Fibroblast of the aortic adventitia (primary cell): ENCODE data around the gene HOXA11. TPM values are rescaled to one million over a fixed set of nuclear protein-coding genes. Genes with fewer than 3 reads are reported as not detected.
A peak's percentile ranks its signal among the peaks of the same experiment; 100 is the strongest.

ENCODE experiments used
- DNase-seq: peaks from one replicate; pipeline ENCODE4 v3.0.0-alpha.2; 2010; ENCODE audit warnings: low read depth
- H3K4me3 ChIP-seq: 2 replicates; pipeline ENCODE4 v1.5.1; 2011; ENCODE audit warnings: low read depth, mild to moderate bottlenecking, control low read depth, low read length, moderate library complexity
- CTCF ChIP-seq: IDR thresholded peaks from 2 replicates; pipeline ENCODE4 v1.5.1; 2011; ENCODE audit warnings: mild to moderate bottlenecking, low read length, control low read depth, inconsistent platforms; ENCODE audit not compliant: insufficient read depth
- small RNA-seq: library from RNA; depleted of rRNA; stranded (forward); fragments of <200 nt; gene quantifications from one replicate; pipeline ENCODE3, GENCODE V24; 2012
- total RNA-seq: library from RNA; depleted of rRNA; stranded (reverse); fragments of >200 nt; gene quantifications from 2 replicates; pipeline ENCODE4 v1.2.3, GENCODE V29; 2012; ENCODE audit warnings: low replicate concordance

HOXA11 gene
- total RNA-seq, 1 donor: not detected

- H3K4me3 ChIP-seq: no peak overlapping the region
- no peak for DNase-seq
- TF ChIP-seq CTCF: no peak
These were observed 52.1 kb downstream of the HOXA11 start for GRCh38 chr7:27132978-27133377.

- no peak overlapping the region for H3K4me3 ChIP-seq
- no peak for DNase-seq
- no peak for TF ChIP-seq CTCF
These were observed 52.8 kb downstream of the HOXA11 start for GRCh38 chr7:27132214-27132613.

- H3K4me3 ChIP-seq: peak overlapping the region; percentile 73
- no peak for TF ChIP-seq CTCF
- DNase-seq: no peak
These were observed 53.6 kb downstream of the HOXA11 start for GRCh38 chr7:27131390-27131819.

Small RNAs within 50 kb of the gene (small RNA-seq; reads per million reads assigned to genes)
- gene AC004080.5 (not detected), gene RF02140 (not detected), gene RF02141 (not detected)

Other genes with a start within 250 kb of the HOXA11 start
- 0.72 TPM in 1 of 2 replicates, not detected in the other for gene HOXA1, start 89.2 kb downstream of the HOXA11 start, total RNA-seq
- 0.16 and 3.6 TPM in 2 replicates for gene HOXA2, start 82.5 kb downstream of the HOXA11 start, total RNA-seq
- gene HOXA4, start 54.5 kb downstream of the HOXA11 start, total RNA-seq: 0.57 and 0.99 TPM in 2 replicates
- 0.72 and 2.4 TPM in 2 replicates for gene HOXA5, start 41.6 kb downstream of the HOXA11 start, total RNA-seq
- gene HOXA6, start 37.5 kb downstream of the HOXA11 start, total RNA-seq: not detected in 2 replicates
- gene HOXA3, start 32.6 kb downstream of the HOXA11 start, total RNA-seq: 1.2 and 3.5 TPM in 2 replicates
- not detected in 2 replicates for gene HOXA7, start 28.6 kb downstream of the HOXA11 start, total RNA-seq
- gene HOXA9, start 19.7 kb downstream of the HOXA11 start, total RNA-seq: not detected in 2 replicates
- 0.08 TPM in 1 of 2 replicates, not detected in the other for gene HOXA10, start 10.9 kb downstream of the HOXA11 start, total RNA-seq
- gene HOXA13, start 14.9 kb upstream of the HOXA11 start, total RNA-seq: not detected in 2 replicates
- not detected in 2 replicates for gene EVX1, start 57.6 kb upstream of the HOXA11 start, total RNA-seq